HG03060 (cell line): ENCODE data around the gene SULT1C4.
A peak's percentile ranks its signal among the peaks of the same experiment; 100 is the strongest.

Source experiments
- ATAC-seq: cut with Tn5 transposase; IDR thresholded peaks from one replicate; pipeline ENCODE4 v1.9.1; 2021; ENCODE audit warnings: low read depth, moderate number of reproducible peaks; ENCODE audit not compliant: unreplicated experiment

SULT1C4 gene

DNA sequence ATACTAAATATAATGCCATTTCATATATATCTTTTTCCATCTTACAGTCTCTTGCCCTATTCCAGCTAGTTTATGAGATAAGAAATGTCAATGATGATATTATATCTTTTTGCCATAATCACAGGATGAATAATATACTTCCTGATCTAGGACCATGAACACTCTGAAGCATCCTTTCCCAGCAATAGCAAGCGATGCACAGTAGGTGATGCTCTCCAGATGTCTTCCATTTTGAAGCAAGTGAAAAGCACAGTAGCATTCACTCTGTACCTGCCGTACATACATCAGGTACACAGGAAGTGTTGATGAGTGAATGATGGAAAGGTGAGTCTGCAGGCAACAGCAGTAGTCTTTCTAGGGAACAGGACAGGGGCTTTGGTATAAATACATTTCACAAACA lies 8.6 kb upstream of the SULT1C4 start:
- no peak for ATAC-seq

DNA sequence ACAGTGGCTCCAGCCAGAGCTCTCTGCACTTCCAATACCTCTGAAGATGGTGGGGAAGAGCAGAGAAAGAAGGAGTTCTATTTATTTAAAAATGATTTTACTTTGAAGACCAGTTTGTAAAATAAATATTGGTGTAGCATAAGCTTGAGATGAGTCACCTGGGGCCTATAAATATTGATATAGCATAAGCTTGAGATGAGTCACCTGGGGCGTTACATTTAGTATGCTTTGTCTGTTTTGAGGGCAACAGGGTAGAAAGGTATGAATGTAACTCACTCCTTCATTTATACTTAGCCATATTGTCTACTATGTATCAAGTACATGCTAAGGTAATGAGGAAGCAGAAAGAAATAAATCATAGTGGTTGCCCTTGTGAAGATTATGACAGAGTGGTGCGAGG lies 7.7 kb upstream of the SULT1C4 start:
- no peak for ATAC-seq

DNA sequence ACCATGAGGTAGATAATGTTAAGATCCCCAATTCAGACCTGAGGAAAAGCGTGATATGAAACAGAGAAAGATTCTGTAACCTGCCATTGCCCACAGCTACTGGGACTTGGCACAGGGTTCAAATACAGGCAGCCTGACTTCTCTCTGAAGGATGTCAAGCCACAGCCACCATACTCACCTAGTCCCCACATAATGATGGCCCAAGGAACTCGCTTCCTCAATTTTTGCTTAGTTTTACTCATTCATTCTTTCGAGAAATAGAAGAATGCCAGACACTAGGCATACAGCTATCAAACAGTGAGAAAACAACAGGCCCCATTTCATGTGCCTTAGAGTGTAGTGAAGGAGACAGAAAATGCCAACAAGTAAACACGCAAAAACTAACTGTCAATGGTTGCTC lies 980 bp upstream of the SULT1C4 start:
- no peak for ATAC-seq

- ATAC-seq: no peak
Measured at GRCh38 chr2:108377401-108377800, 353 bp upstream of the SULT1C4 start.

- ATAC-seq: no peak
Measured at GRCh38 chr2:108378851-108379250, 1.1 kb downstream of the SULT1C4 start.

- no peak for ATAC-seq
Measured at GRCh38 chr2:108382196-108382595, 4.4 kb downstream of the SULT1C4 start.

- no peak for ATAC-seq
Measured at GRCh38 chr2:108383146-108383830, 5.5 kb downstream of the SULT1C4 start.

DNA sequence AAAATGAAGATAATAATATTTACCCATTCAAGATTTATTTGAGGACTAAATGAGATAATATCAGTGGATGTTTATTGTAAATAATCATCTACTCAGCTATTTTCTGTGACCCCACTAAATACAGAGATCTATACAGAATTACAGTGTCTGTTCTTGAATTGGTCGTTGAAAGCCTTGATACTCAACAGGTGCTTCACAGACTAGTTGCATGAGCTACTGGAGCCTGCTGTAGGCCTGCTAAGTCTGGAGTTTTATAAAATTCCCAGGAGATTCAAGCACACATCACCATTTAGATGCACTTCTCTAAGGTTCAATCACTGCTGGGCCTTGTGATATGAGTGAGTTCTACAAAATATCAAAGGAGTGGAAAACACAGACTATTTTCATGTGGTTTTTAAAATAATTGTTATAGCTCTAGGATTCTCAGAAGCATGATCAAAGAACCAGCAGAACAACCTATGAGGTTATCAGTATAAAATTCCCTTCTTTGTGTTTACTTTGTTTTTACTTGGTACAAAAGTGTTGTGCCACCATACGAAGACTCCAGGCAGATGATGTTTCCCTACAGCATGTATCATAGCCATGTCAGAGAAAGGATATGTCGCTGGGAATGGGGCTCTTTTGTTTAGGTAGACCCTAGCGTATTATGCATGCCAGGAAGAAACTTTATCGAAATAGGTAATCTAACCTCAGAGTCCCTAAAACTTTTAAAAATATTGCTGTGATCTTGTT lies 7.1 kb downstream of the SULT1C4 start:
- ATAC-seq: no peak

DNA sequence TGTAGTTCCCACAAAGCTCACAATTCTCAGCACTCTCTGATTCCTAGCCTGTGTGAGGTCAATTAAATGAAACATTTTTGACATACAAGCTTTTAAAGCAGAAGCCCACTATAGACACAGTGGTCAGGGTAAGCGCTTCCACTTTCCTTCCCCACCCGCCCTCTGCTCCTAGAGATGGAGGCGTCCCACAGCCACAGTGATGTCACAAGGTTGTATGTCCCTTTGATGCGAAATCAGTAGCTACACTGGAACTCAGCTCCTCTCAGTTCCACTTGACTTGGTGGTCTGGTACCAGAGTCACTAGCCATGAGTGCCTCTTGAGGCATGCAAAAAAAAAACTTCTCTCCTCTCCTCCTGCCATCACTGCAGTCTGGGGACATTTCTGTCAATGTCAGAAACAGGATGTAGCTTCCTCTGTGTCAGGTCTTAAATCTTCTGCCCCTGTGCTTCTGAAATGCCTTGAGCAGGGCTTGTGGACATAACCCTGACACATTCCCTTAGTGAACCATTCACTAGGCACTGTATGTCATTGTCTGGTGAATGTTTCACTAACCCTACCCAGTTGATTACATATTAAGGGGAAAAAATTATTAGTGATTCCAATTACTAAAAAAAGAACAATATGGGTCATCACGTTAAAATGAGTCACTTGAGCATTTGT lies 7.8 kb downstream of the SULT1C4 start:
- peak; percentile 68 for ATAC-seq

- no peak for ATAC-seq
Measured at GRCh38 chr2:108388045-108388444, 10.3 kb downstream of the SULT1C4 start.

- ATAC-seq: no peak
Measured at GRCh38 chr2:108390340-108390739, 12.6 kb downstream of the SULT1C4 start.

GRCh38 chr2:108392029-108392428 lies 14.3 kb downstream of the SULT1C4 start:
- ATAC-seq: no peak

GRCh38 chr2:108393197-108393596 lies 15.4 kb downstream of the SULT1C4 start:
- no peak for ATAC-seq

DNA sequence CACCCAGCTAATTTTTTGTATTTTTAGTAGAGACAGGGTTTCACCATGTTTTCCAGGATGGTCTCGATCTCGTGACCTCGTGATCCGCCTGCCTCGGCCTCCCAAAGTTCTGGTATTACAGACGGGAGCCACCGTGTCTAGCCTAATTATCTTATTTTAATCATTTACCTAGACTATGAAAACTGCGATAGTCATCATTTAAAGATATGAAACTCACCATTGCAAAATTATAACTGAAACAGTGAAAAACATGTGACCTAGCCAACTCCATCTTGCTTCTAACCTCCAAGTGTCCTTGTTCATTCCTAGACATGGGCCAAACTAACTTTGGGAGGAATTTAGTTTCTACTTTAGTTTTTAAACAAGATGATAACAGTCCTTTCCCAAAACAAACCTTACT lies 17.4 kb downstream of the SULT1C4 start:
- ATAC-seq: no peak

- no peak for ATAC-seq
Measured at GRCh38 chr2:108396845-108397244, 19.1 kb downstream of the SULT1C4 start.

DNA sequence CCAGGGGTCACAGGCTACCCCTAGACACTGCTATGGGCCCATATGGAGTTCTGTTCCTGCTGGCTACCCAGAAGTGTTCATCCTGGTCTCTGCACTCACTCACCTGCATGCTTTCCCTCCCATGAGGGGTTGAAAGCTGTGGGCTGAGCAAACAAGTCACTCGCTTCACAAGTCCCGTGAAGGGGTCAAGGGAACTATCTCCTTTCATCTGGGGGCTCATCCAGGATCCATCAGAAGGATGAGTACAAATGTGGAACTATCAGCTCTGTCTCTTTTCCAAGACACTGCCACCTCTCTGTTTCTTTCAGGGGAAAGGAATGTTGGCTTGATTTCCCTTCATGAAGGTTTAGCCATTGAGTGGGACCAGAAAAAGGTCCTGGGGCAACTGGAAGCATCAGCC lies 21.7 kb downstream of the SULT1C4 start:
- ATAC-seq: no peak

DNA sequence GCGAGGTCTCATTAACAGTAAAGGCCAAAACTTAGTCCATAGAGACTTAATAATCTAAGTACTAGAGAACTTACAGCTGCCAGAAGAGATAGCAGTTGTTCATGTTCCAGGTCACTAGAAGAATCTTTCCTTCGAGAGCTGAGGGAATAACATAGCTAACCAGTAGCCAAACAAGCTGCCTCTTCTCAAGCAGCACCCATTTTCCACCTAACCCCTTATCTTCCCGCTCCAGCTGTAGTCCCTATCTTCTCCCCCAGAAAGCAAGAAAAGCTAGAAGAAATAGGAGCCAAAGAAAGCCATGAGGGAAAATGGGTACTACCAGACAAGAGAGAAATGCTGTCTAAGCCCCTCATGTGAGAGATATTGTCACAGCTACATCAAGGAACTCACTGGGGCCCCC lies 24.0 kb downstream of the SULT1C4 start:
- no peak for ATAC-seq

- ATAC-seq: no peak
Measured at GRCh38 chr2:108403494-108403893, 25.7 kb downstream of the SULT1C4 start.

DNA sequence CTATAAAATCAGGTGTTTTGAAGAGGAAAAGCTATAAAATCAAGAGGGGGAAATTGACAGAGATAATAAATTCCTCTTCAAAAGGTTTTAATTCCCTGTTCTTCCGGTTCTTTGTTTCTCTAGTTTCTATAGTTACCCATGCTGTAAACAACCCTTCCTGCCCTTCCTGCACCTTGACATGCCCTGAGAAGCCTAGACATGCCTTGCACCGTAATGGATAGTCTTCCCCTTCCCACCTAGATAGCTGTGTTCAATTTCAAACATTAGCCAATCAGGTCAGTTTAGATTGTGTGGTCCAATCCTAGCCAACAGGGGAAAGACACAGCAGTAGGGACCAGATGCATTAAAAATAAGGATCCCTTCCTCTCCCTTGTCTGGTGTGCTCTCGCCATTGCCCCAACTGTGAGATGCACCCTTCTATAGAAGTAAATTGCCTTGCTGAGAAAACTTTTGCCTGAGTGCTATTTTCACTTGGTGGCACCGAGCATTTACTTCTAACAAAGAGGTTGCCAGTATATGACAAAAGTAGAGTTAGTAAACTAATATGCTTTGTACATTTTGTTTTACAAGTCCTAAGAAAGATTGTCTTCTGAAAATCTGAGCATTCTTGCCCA lies 27.1 kb downstream of the SULT1C4 start:
- ATAC-seq: no peak

DNA sequence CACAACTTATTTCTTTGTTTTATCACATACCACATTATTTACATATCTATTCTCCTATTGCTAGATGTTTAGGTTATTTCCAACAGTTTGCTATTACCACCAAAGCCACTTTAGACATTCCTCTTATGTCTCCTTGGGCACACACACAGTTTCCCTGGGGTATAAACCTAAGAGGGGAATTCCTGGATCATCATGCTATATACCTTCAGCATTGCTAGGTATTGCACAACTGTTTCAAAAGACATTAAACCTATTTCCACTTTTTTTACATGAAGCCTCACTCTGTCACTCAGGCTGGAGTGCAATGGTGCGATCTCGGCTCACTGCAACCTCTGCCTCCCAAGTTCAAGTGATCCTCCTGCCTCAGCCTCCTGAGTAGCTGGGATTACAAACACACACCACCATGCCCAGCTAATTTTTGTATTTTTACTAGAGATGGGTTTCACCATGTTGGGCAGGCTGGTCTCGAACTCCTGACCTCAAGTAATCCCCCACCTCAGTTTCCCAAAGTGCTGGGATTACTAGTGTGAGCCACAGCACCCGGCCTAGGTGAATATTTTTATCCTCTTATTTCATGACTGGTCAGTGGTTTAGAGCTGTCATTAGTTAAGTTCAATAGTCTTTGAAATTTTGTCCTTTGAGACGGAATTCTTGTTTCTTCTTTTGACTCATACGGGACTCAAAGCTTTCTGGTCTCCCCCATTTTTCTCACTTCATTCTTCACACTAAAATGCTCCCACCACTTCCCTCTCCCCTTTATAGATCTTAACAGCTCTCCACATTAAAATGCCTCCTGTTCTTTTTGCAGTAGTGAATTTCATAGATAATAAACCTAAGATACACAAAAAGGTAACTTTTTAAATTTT lies 30.3 kb downstream of the SULT1C4 start:
- no peak for ATAC-seq
